Stomach (tissue), 19 donors: ENCODE data around the gene LAMTOR4. TPM values are rescaled to one million over a fixed set of nuclear protein-coding genes. Genes with fewer than 3 reads are reported as not detected.

Source experiments
- DNase-seq, 2 donors: peaks; one replicate each; pipeline versions ENCODE4 v3.0.0 to v3.0.0-alpha.2; 2013 to 2019
- H3K27ac ChIP-seq, 5 donors: fragments of 200-600 bp in 4 of 5; sonication (generic) in 4 of 5; one replicate each; pipeline ENCODE4 v1.5.1; 2013 to 2019; ENCODE audit warnings: mild to moderate bottlenecking in 1 of 5, moderate library complexity in 1 of 5
- H3K27me3 ChIP-seq, 3 donors: fragments of 200-600 bp; sonication (generic); one replicate each; pipeline ENCODE4 v1.5.1; 2017 to 2019; ENCODE audit warnings: mixed run types in 1 of 3
- H3K36me3 ChIP-seq, 4 donors: fragments of 200-600 bp; sonication (generic); 1 replicate in 3 of 4; 2 replicates in 1 of 4; pipeline ENCODE4 v1.5.1; 2016 to 2019
- H3K4me1 ChIP-seq, 4 donors: fragments of 200-600 bp; sonication (generic); one replicate each; pipeline ENCODE4 v1.5.1; 2016 to 2019
- H3K4me3 ChIP-seq, 4 donors: fragments of 200-600 bp; sonication (generic) in 3 of 4; one replicate each; pipeline ENCODE4 v1.5.1; 2016 to 2019; ENCODE audit warnings: mild to moderate bottlenecking in 1 of 4
- H3K9me3 ChIP-seq, 4 donors: fragments of 200-600 bp; sonication (generic); one replicate each; pipeline ENCODE4 v1.5.1; 2016 to 2019
- EP300 ChIP-seq: sonication (generic); formaldehyde crosslinking; IDR thresholded peaks from one replicate; pipeline ENCODE4 v1.6.1; 2017; ENCODE audit warnings: antibody characterized with exemption
- POLR2A ChIP-seq, 4 donors: fragments of 450-650 bp; IDR thresholded peaks; one replicate each; pipeline ENCODE4 v1.6.1; 2016; ENCODE audit warnings: antibody characterized with exemption in 4 of 4, control low read depth in 2 of 4, mild to moderate bottlenecking in 1 of 4, moderate library complexity in 1 of 4
- POLR2AphosphoS5 ChIP-seq, 3 donors: sonication (generic); formaldehyde crosslinking; IDR thresholded peaks; one replicate each; pipeline ENCODE4 v1.6.1; 2016; ENCODE audit warnings: antibody characterized with exemption in 3 of 3
- WGBS, 5 donors: extraction: QIAGEN DNeasy Blood & Tissue Kit in 3 of 5; methylation state at CpG; one replicate each; pipeline versions ENCODE4 v1.1.5 to v1.1.7; 2013 to 2018; 5-methylcytosine and 5-hydroxymethylcytosine counted together
- intact Hi-C: fragments of 100-400 bp; cut with DNase I; formaldehyde crosslinking; loops from one replicate; pipeline ENCODE4 v1.15.1; 2023; ENCODE audit warnings: low total_unique reads
- long read RNA-seq, 10 donors: transcript quantifications; one replicate each; lab custom pipeline, GENCODE V29; 2026
- polyA plus RNA-seq, 3 donors: library from polyadenylated mRNA; stranded (reverse); fragments of 200-250 nt; gene quantifications; one replicate each; pipeline ENCODE4 v1.2.3, GENCODE V29; 2013
- total RNA-seq, 5 donors: library from RNA; depleted of rRNA; stranded (reverse); fragments of >200 nt; gene quantifications; one replicate each; pipeline versions ENCODE4 v1.1.0 to v1.2.3, GENCODE V29; 2014 to 2016
- TF ChIP-seq, protein P1 (sequence below), 7 experiments: fragments of 450-650 bp in 4 of 7; fragments of 200-600 bp in 3 of 7; sonication (generic) in 3 of 7; IDR thresholded peaks; one replicate each; pipeline ENCODE4 v1.5.1; 2016 to 2019; ENCODE audit warnings: antibody characterized with exemption in 7 of 7, control low read depth in 2 of 7, mild to moderate bottlenecking in 1 of 7
- donor health status: healthy with polysubstance abuse.
- donor health status: Bipolar disorder and iron deficiency.
- donor health status: healthy.

LAMTOR4 gene
- total RNA-seq (100 to 1,000 TPM in 3 of 5 donors, 10 to 100 TPM in 2; 26.3 to 889 (median 159) TPM), polyA plus RNA-seq (100 to 1,000 TPM; 307 to 476 (median 334) TPM)
- long read RNA-seq, donor 1, transcript LAMTOR4-201 (4 exons, 605 nt): major isoform, 21 of 40 reads
- long read RNA-seq, donor 1, transcript LAMTOR4-205 (4 exons, 621 nt): minor isoform, 5 of 40 reads
- long read RNA-seq, donor 1, transcript LAMTOR4-204 (3 exons, 371 nt): minor isoform, 8 of 40 reads
- long read RNA-seq, donor 1, partial matches to known transcripts: 5 of 40 reads
- long read RNA-seq, donor 1, other reads (novel, unspliced or antisense): 0 of 40 reads
- long read RNA-seq, donor 2, transcript LAMTOR4-204 (3 exons, 371 nt): minor isoform, 9 of 32 reads
- long read RNA-seq, donor 2, transcript LAMTOR4-201 (4 exons, 605 nt): major isoform, 18 of 32 reads
- long read RNA-seq, donor 2, partial matches to known transcripts: 0 of 32 reads
- long read RNA-seq, donor 2, other reads (novel, unspliced or antisense): 0 of 32 reads
- long read RNA-seq, donor 3, transcript LAMTOR4-204 (3 exons, 371 nt): minor isoform, 9 of 34 reads
- long read RNA-seq, donor 3, transcript LAMTOR4-201 (4 exons, 605 nt): major isoform, 14 of 34 reads
- long read RNA-seq, donor 3, partial matches to known transcripts: 8 of 34 reads
- long read RNA-seq, donor 3, other reads (novel, unspliced or antisense): 0 of 34 reads
- long read RNA-seq, donor 4, transcript LAMTOR4-201 (4 exons, 605 nt): major isoform, 5 of 9 reads
- long read RNA-seq, donor 4, partial matches to known transcripts: 0 of 9 reads
- long read RNA-seq, donor 4, other reads (novel, unspliced or antisense): 0 of 9 reads
- long read RNA-seq, donor 5, transcript LAMTOR4-204 (3 exons, 371 nt): minor isoform, 9 of 49 reads
- long read RNA-seq, donor 5, transcript LAMTOR4-201 (4 exons, 605 nt): major isoform, 34 of 49 reads
- long read RNA-seq, donor 5, partial matches to known transcripts: 0 of 49 reads
- long read RNA-seq, donor 5, other reads (novel, unspliced or antisense): 0 of 49 reads
- long read RNA-seq, donor 6, transcript LAMTOR4-205 (4 exons, 621 nt): minor isoform, 14 of 128 reads
- long read RNA-seq, donor 6, transcript LAMTOR4-204 (3 exons, 371 nt): minor isoform, 22 of 128 reads
- long read RNA-seq, donor 6, transcript LAMTOR4-201 (4 exons, 605 nt): major isoform, 67 of 128 reads
- long read RNA-seq, donor 6, partial matches to known transcripts: 22 of 128 reads
- long read RNA-seq, donor 6, other reads (novel, unspliced or antisense): 0 of 128 reads
- long read RNA-seq, donor 7, transcript LAMTOR4-204 (3 exons, 371 nt): minor isoform, 11 of 76 reads
- long read RNA-seq, donor 7, transcript LAMTOR4-205 (4 exons, 621 nt): minor isoform, 5 of 76 reads
- long read RNA-seq, donor 7, transcript LAMTOR4-201 (4 exons, 605 nt): major isoform, 47 of 76 reads
- long read RNA-seq, donor 7, partial matches to known transcripts: 10 of 76 reads
- long read RNA-seq, donor 7, other reads (novel, unspliced or antisense): 0 of 76 reads
- long read RNA-seq, donor 8, transcript LAMTOR4-204 (3 exons, 371 nt): minor isoform, 13 of 83 reads
- long read RNA-seq, donor 8, transcript LAMTOR4-201 (4 exons, 605 nt): major isoform, 45 of 83 reads
- long read RNA-seq, donor 8, transcript LAMTOR4-205 (4 exons, 621 nt): minor isoform, 9 of 83 reads
- long read RNA-seq, donor 8, partial matches to known transcripts: 15 of 83 reads
- long read RNA-seq, donor 8, other reads (novel, unspliced or antisense): 0 of 83 reads
- long read RNA-seq, donor 9, transcript LAMTOR4-201 (4 exons, 605 nt): major isoform, 32 of 54 reads
- long read RNA-seq, donor 9, partial matches to known transcripts: 15 of 54 reads
- long read RNA-seq, donor 9, other reads (novel, unspliced or antisense): 0 of 54 reads
- long read RNA-seq, donor 10, transcript LAMTOR4-204 (3 exons, 371 nt): minor isoform, 6 of 29 reads
- long read RNA-seq, donor 10, transcript LAMTOR4-201 (4 exons, 605 nt): major isoform, 18 of 29 reads
- long read RNA-seq, donor 10, partial matches to known transcripts: 0 of 29 reads
- long read RNA-seq, donor 10, other reads (novel, unspliced or antisense): 0 of 29 reads

DNA sequence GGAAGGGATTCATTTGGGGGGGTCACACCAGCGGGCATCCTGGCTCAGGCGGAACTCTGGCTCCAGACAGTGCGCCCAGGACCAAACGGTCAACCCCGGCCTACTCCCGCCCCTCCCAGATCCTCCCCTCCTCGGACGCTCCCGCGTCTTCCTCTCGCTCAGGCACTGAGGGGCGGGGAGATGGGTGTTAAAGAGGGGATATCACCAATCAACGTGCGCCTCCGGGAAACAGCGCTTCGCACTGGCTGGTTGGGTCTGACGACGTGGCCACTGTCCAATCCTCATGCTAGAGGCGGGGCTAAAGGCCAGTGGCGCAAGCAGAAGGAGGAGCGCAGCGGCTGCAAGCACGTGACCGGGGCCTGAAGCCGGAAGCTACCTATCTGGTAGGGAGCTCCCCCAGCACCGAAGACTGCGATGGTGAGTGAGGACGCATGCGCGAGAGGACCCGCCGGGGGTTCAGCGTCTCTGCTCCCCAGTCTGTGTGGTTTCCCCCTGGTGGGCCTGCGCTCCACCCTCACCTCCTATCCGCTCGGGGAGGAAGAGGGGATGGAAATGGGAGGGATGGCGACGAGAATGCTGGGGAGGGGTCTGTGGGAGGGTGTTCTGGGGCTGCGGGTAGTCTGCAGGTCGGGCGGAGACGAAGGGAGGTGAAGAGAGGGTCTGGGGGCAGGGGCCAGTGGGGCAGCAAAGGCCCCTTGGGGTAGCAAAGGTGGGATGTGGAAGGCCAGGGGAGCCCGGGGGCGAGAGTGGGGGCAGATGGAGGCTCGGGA lies at the start of gene LAMTOR4:
Gene LAMTOR4, plus strand, starts transcription at position 360 of the 770 bp plus-strand sequence. Its CDS starts 55 bp downstream, at position 415.
- Histone ChIP-seq H3K27me3 (no peaks in the 10 kb centered on the region), H3K4me1 (peaks cover 7 to 64% (median 28%) of the 10 kb centered on the region in 4 donors), H3K36me3 (peaks cover 7 to 28% (median 19%) of the 10 kb centered on the region in 4 donors), H3K27ac (peak within 1 kb of the TSS; percentile 84 to 96 (median 90)), H3K9me3 (no peaks in the 10 kb centered on the region), H3K4me3 (peak within 1 kb of the TSS; percentile 77 to 93 (median 80))
- 0 to 1% (median 0%) methylated on average over 39 to 46 of the region's 46 CpGs for WGBS, 5 donors
- DNase-seq: peak; percentile 99 to 100
- intact Hi-C loops: no loop called here
- TF ChIP-seq, protein P1, sequence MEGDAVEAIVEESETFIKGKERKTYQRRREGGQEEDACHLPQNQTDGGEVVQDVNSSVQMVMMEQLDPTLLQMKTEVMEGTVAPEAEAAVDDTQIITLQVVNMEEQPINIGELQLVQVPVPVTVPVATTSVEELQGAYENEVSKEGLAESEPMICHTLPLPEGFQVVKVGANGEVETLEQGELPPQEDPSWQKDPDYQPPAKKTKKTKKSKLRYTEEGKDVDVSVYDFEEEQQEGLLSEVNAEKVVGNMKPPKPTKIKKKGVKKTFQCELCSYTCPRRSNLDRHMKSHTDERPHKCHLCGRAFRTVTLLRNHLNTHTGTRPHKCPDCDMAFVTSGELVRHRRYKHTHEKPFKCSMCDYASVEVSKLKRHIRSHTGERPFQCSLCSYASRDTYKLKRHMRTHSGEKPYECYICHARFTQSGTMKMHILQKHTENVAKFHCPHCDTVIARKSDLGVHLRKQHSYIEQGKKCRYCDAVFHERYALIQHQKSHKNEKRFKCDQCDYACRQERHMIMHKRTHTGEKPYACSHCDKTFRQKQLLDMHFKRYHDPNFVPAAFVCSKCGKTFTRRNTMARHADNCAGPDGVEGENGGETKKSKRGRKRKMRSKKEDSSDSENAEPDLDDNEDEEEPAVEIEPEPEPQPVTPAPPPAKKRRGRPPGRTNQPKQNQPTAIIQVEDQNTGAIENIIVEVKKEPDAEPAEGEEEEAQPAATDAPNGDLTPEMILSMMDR (IDR thresholded peaks at IDR 0.05): no peak
- peak in 1 of 4 donors; percentile 61 for TF ChIP-seq POLR2A (IDR thresholded peaks at IDR 0.05)
- peak; percentile 70 to 94 (median 88) for TF ChIP-seq POLR2AphosphoS5 (IDR thresholded peaks at IDR 0.05)

DNA sequence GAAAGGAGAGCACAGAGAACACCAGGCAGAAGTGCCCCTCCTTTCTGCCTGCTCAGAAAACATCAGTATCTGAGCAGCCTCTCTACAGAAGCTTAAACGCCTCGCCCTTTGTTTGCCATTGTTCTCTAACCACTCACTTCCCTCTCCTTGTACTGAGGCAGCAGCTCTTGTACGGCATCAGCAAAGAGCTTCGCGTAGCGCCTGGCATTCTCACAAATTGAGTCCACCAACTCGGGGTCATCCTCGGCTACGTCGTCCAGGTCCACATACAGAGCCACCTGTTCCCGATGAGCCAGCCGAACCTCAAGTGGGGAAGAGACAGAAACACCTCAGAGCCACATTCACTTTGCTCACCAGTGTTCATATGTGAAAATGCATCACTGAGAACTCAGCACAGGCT lies 49.3 kb upstream of the LAMTOR4 start:
- intact Hi-C loops: no loop called here
- Histone ChIP-seq H3K36me3 (peaks cover 57 to 68% (median 66%) of the 10 kb centered on the region in 4 donors), H3K27ac (peak overlapping the region; percentile 5 to 97 (median 92)), H3K27me3 (no peaks in the 10 kb centered on the region), H3K9me3 (no peaks in the 10 kb centered on the region), H3K4me1 (peaks cover 19 to 42% (median 38%) of the 10 kb centered on the region in 4 donors), H3K4me3 (peak overlapping the region; percentile 87 to 96 (median 90))
- WGBS, 5 donors: 29 to 51% (median 41%) methylated on average over 12 of the region's 12 CpGs
- peak in 1 of 2 donors; percentile 44 for DNase-seq
- TF ChIP-seq, protein P1 (IDR thresholded peaks at IDR 0.05): no peak
- TF ChIP-seq EP300 (no peak), POLR2AphosphoS5 (IDR thresholded peaks at IDR 0.05) (no peak), POLR2A (IDR thresholded peaks at IDR 0.05) (no peak)

DNA sequence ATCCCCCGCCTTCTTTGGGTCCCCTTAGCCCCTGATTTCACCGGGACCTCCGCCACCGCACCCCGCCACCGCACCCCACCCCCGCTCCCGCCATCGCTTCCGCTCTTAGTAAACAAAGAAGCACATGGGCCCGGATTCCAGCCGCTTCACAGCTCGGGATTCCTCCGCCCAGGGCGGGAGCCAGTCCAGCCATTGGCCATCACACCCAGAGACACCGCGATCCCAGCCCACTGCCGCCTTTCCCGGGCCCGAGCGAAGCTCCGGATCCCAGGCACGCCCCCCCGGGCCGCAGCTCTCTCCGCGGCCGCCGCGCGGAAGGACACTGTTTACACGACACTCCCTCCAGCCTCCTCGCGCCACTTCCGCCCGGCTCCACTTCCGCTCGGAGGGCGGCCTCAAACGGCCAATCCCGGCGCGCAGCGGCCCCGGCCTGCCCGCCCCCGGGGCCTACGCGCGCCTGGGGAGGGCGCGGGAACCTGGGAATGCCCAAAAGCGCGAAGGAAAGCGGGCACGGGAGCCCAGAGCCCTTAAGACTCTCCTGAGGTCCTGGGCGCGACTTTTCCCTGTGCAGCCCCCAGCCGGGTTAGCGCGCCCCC lies 48.2 kb upstream of the LAMTOR4 start:
- H3K4me1 ChIP-seq: peaks cover 19 to 42% (median 34%) of the 10 kb centered on the region in 4 donors
- intact Hi-C loops: no loop called here
- no peaks in the 10 kb centered on the region for H3K9me3 ChIP-seq
- 0% methylated on average over 33 to 61 of the region's 61 CpGs for WGBS, 5 donors
- peak; percentile 95 to 98 for DNase-seq
- peaks cover 55 to 68% (median 66%) of the 10 kb centered on the region in 4 donors for H3K36me3 ChIP-seq
- H3K27me3 ChIP-seq: no peaks in the 10 kb centered on the region
- H3K27ac ChIP-seq: peak overlapping the region; percentile 92 to 97 (median 96)
- TF ChIP-seq POLR2AphosphoS5 (IDR thresholded peaks at IDR 0.05) (peak; percentile 68 to 95 (median 84)), POLR2A (IDR thresholded peaks at IDR 0.05) (no peak), EP300 (no peak)
- TF ChIP-seq, protein P1 (IDR thresholded peaks at IDR 0.05): peak in 1 of 7 experiments; percentile 9
- peak overlapping the region; percentile 87 to 96 (median 90) for H3K4me3 ChIP-seq
